ENCODE measurements around the gene SRP9.

GRCh38 chr1:225770561-225771248, 6.9 kb upstream of the SRP9 start:
- TF ChIP-seq, protein P1, sequence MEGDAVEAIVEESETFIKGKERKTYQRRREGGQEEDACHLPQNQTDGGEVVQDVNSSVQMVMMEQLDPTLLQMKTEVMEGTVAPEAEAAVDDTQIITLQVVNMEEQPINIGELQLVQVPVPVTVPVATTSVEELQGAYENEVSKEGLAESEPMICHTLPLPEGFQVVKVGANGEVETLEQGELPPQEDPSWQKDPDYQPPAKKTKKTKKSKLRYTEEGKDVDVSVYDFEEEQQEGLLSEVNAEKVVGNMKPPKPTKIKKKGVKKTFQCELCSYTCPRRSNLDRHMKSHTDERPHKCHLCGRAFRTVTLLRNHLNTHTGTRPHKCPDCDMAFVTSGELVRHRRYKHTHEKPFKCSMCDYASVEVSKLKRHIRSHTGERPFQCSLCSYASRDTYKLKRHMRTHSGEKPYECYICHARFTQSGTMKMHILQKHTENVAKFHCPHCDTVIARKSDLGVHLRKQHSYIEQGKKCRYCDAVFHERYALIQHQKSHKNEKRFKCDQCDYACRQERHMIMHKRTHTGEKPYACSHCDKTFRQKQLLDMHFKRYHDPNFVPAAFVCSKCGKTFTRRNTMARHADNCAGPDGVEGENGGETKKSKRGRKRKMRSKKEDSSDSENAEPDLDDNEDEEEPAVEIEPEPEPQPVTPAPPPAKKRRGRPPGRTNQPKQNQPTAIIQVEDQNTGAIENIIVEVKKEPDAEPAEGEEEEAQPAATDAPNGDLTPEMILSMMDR (IDR thresholded peaks at IDR 0.05) = no peak
- no peak for TF ChIP-seq POLR2A (IDR thresholded peaks at IDR 0.05)
